ENCODE measurements around the gene RPS6KB2. TPM values are rescaled to one million over a fixed set of nuclear protein-coding genes. Genes with fewer than 3 reads are reported as not detected.
A peak's percentile ranks its signal among the peaks of the same experiment; 100 is the strongest.

RPS6KB2 gene
- total and polyA plus RNA-seq, 10 of the 15 experiments (the other 5 are each of a cell fraction or from before 2014, with no cell fraction given) = 0.39 to 101 (median 58.4) TPM

GRCh38 chr11:67468759-67469507 lies 40.6 kb downstream of the RPS6KB2 start, which contains the start of gene TMEM134 (continued):
- no peak for TF ChIP-seq E2F8 (IDR thresholded peaks at IDR 0.05; ENCODE audit: low read depth, partially characterized antibody)
- peak; percentile 89 to 98 for TF ChIP-seq SRF (IDR thresholded peaks at IDR 0.05; ENCODE audit: low read depth in 2 of 2, low read length in 2 of 2)
- TF ChIP-seq MEF2B (IDR thresholded peaks at IDR 0.05; ENCODE audit: partially characterized antibody, poor library complexity, severe bottlenecking) = no peak
- peak; percentile 49; the same call in 2 of the 3 replicates for TF ChIP-seq POU2F2 (IDR thresholded peaks at IDR 0.05; ENCODE audit: borderline replicate concordance, low read depth, low read length)
- TF ChIP-seq HSF1 (IDR thresholded peaks at IDR 0.05; ENCODE audit: low read depth, low read length) = no peak
- no peak for TF ChIP-seq SUZ12 (IDR thresholded peaks at IDR 0.05; ENCODE audit: unreplicated experiment)
- TF ChIP-seq SMAD1 (IDR thresholded peaks at IDR 0.05; ENCODE audit: low read depth, partially characterized antibody) = no peak
- no peak for TF ChIP-seq CEBPB (IDR thresholded peaks at IDR 0.05; ENCODE audit: borderline replicate concordance in 1 of 2, low read depth in 2 of 2, low read length in 2 of 2)
- TF ChIP-seq ZNF217 (IDR thresholded peaks at IDR 0.05) = no peak
- 0 out of 2 replicates have a peak, but pooled peaks have one; percentile 42 for TF ChIP-seq TCF12 (IDR thresholded peaks at IDR 0.05; ENCODE audit: low read depth, low read length)
- TF ChIP-seq IKZF2 (IDR thresholded peaks at IDR 0.05) = no peak; a peak in 1 of 4 replicates
- TF ChIP-seq SREBF2 (IDR thresholded peaks at IDR 0.05; ENCODE audit: low read length) = no peak
- TF ChIP-seq MYC (IDR thresholded peaks at IDR 0.05; ENCODE audit: insufficient read depth, insufficient read length, insufficient replicate concordance, low read length, severe bottlenecking) = no peak
- TF ChIP-seq MLLT1 (IDR thresholded peaks at IDR 0.05) = peak; percentile 100
- TF ChIP-seq CBX5 (IDR thresholded peaks at IDR 0.05; ENCODE audit: low read depth) = no peak
- TF ChIP-seq ATF7 (IDR thresholded peaks at IDR 0.05; ENCODE audit: low read depth) = no peak
- TF ChIP-seq ATF3 (IDR thresholded peaks at IDR 0.05; ENCODE audit: borderline replicate concordance, extremely low read depth, low read depth, low read length) = no peak
- peak; percentile 77; the same call in 1 of the 2 replicates for TF ChIP-seq POLR2AphosphoS5 (IDR thresholded peaks at IDR 0.05; ENCODE audit: low read length)
